NCI-H1092 treated with DMSO at 0.1 percent for 48 hours (cell line): ENCODE measurements around the gene DCAF15.
"Not testable (repeated sequence)": the region's sequence is repeated elsewhere in the genome, so short reads cannot be mapped to it uniquely, and the experiment has no call there.

Experiments used
- DNase-seq: peaks from one replicate; lab custom pipeline; 2025; lab: John Stamatoyannopoulos, UW

Gene DCAF15

DNA sequence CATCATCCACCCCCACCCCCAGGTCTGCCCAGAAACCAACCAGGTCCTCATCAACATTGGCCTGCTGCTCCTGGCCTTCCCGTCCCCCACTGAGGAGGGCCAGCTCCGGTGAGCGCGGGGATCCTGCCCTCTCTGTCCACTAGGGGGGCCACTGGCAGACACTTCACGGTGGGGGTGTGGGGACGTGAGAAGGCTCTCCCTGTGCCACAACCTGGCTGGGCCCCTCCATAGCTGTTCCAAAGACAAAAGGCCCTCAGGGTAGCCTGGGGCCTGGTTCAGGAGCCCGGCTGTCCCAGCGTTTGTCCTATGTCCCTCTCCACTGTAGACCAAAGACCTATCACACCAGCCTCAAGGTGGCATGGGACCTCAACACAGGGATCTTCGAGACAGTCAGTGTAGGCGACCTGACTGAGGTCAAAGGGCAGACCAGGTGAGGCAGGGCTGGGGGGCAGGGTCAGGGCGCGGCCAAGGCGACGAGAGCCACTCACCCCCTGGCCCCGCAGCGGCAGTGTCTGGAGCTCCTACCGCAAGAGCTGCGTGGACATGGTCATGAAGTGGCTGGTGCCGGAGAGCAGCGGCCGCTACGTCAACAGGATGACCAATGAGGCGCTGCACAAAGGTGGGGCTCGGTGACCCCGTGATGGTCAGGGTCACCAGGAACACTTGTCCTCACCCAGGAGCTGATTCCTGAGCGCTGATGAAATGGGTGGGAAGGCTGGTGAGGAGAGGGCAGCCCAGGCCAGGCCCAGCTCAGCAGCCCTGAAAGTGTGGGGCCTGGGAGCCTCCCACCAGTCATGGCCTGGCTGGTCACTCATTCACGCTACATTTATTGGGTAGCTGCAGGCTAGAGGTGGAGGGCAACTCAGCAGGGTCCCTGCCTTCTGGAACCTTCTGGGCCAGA lies 7.9 kb downstream of the DCAF15 start:
- no peak for DNase-seq

DNA sequence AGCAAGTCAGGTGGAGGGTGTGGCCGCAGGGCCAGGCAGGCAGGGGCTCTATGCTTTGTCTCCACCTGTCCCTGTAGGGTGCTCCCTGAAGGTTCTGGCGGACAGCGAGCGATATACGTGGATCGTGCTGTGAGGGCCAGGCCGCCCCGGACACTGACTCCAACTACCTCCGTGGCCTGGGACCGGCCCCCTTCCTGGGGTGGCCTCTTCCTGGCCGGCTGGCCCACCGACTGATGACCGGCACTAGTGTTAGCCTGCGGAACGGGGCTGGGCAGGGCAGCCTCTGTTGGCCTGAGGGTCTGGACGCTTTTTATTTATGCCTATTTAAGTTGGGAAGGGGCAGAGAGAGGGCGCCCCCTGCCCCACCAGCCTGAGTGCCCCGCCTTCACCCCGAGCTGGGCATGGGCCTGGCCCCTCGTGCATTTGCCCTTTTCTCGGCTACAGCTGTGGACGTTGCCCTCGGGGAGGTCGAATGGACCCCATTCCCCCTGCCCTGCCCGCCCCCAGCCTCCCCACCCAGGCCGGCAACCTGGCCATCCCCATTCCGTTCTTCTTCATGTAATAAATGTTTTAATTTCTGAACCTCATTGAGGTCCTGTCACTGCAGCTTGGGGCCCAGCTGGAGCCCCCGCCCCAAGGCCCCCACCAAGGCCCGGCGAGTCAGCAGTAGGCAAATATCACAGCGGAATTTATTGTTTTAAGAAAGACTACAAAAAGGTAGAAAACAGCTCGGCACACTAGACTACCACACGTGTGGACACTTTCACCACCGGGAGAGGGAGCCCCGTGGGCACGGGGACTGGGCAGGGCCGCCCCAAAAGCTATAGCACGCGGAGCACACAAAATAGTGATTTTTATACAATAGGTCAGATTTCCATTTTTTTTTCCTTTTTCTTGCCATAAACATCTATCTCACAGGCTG lies 8.8 kb downstream of the DCAF15 start:
- no peak for DNase-seq

DNA sequence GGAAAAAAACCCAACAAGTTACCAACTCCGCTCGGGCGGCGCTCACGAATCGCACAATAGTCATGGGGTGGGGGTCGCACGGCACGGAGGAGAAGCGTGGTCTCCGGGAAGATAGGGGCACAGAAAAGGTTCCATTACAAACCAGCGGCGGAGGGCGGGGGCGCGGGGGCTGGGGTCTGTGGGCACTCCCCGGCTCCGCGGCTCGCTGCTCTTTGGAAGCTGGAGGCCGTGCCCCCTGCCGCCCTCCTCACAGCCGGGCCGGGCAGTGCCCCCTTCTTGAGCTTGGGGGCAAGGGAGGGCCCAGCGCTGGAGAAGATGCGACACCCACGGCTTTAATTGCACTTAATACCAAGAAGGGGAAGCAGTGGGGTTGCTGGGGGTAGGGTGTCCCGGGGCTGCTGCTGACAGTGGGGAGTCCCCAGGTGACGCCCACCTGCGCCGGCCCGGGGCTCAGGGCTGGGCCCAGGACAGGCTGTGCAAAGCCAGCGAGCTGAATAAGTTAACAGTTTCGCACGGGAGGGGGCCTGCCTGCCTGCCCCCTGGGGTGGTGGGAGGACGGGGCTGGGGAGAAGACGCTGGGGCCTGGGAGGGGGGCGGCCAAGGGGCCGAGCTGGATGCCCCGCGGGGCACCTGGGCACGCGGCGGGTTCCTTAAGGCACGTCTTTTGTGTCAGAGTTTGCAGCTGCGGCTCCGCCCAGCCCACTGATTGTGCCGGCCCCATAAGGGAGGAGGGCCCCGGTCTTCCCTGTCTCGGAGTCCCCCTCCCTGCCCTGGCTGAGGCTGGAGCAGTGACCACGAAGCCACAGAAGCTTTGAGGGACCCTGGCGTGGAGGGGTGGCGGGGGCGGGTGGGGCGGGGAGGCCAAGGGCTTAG lies 9.8 kb downstream of the DCAF15 start:
- no peak for DNase-seq

DNA sequence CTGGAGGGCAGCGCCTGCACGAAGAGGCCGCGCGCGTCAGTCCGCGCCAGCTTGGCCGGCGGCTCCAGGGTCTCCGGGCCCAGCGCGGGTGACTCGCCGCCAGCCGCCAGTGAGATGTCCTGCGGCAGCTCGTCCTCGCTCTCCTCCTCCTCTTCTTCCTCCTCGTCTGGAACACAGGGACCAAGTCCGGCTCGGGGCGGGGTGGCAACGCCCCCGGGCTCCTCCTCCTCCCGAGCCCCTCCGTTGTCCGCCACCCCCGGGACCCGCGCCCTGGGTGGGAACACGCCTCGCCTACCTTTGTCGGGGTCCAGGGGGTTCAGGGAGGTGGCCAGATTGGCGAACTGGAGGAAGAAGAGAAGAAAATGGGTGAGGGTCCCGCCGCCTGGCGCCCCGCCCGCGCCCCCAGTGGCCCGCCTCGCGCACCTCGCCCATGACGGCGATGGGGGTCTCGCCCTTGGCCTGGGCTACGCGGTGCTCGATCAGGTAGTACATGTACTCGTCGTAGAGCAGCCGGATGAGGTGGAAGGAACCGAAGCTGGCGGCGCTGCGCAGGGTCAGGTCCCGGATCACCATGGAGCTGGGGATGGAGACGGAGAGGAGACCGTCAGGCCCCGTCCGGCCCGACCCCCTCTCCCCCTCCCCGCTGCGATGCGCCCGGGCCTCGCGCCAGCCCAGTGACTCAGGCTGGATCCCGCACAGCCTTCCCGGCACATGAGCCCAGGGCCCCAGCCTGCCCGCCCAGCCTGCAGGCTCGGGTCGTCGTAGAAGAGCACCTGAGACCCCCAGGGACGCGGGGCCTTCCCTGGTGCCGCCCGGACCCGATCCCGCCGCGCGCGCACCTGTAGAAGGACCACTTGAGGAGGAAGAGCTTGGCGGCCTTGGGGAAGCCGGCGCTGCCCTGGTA lies 10.6 kb downstream of the DCAF15 start:
- DNase-seq = no peak

DNA sequence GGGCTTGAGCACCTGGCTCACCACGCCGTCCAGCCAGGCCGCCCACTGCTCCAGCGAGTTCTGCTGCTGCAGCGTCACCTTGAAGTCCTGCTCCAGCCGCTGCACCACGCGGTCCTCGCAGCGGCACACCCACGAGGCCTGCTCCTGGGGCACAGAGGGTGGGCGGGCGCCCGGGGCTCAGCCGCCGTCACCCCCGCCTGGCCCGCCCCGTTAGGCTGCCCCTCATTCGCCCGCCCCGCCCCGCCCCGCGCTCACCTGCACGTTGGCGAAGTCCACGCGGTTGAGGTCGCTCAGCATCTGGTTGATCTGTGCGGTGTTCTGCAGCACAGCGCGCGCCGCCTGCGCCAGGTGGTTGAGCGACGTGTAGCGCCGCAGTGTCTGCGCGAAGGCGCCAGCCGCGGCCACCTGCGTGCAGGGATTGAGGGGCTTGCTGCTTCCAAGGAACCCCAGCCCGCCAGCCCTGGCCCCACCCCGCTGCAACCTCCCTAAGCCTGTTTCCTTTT lies 11.3 kb downstream of the DCAF15 start:
- no peak for DNase-seq

DNA sequence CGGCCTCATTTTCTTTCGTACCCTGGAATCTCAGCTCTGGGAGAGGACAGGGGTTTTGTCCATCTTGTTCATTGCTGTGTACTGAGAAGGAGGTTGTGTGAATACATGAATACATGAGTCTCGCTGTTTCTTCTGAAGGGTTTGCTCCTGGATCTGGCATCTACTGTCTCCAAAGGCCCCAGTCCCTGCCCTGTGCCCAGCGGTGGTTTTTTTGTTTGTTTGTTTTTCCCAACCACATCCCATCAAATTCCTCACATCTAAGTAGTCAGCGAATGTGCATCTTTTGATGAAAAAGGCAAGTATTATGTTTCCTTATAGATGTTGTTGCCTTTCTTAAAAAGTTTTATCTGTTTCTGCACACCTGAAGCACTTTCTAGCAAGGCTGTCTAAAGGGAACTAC lies 12.5 kb downstream of the DCAF15 start:
- no peak for DNase-seq

DNA sequence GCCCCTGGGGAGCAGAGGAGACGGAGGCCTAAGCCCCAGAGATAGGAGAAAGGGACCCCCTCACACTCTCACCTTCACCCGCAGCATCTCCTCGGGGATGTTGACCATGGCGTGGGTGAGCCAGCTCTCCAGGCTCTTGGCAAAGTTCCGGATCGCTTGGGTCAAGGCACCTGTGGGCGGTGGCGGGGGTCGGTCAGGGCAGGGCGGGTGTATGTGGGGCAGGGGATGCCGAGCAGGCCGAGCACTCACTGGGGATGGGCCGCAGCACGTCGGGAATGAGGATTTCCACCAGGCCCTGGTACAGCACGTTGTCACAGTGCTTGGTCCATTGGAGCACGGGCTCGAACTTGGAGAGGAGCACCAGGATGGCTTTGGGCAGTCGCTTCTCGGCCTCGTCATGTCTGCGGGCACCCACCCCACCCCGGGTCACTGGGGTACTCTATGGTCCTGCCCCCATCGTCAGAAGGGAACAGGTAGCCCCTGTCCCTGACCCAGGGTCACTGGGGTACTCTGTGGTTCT lies 13.1 kb downstream of the DCAF15 start:
- no peak for DNase-seq

DNA sequence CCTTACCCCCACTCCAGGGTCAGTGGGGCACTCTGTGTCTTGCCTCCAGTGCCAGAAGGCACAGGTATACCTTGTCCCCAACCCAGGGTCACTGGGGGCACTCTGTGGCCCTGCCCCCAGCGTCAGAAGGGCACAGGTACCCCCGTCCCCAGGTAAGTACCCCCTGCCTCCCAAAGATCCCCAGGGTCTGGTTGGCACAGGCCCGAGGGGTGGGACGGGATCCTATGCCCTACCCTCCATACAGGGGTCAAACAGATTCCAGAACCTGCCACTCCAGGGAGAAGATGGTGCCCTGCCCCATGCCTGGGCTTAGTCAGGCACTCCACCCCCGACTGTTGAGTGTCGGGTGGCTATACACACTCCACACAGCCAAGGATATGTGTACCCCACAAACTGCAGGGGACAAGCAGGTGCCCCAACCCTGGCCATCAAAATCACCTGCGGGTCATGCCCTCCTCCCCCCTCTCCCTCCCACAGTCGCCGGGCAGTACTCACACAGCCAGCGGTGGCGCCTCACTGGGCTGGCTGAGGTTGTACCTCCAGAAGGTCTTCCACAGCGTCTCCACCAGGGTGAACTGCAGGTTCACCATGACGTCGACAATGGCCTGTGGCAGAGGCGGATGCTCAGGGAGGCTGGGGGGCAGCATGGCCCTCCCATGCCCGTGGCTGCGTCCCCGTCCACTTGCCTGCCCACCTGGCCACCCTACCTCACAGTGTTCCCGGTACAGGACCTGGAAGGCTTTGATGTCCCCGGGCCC lies 13.8 kb downstream of the DCAF15 start:
- no peak for DNase-seq

DNA sequence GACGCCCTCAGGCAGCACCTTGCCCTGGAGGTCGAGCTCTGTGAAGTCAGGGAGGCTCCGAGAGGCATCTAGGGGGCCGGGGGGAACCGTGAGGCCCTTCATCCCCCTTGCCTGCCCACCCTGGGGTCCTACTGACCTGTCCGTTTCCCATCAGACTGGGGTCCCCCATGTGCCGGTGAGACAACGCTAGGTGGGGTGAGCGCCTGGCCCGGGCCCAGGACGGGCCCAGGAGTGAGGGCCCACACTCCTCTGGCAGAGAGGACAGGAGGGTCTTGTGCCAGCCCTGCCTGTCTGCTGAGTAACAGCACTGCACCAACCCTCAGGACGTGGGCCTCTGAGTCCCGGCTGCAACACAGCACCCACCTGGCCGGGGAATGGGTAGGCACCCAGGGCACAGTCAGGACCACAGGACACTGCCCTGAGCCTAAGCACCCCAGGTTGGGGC lies 14.4 kb downstream of the DCAF15 start:
- no peak for DNase-seq

DNA sequence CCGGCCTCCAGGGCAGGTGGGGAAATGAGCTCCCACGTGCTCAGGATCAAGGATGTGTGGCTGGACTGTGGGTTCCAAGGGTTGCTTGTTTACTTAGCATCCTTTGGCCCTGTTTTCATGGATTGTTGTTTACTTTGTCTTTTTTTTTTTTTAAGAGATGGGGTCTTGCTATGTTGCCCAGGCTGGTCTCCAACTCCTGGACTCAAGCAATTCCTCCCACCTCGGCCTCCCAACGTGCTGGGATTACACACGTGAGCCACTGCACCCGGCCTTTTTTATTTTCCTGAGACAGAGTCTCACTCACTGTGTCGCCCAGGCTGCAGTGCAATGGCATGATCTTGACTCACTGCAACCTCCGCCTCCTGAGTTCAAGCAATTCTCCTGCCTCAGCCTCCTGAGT lies 14.9 kb downstream of the DCAF15 start:
- not testable (repeated sequence) for DNase-seq

DNA sequence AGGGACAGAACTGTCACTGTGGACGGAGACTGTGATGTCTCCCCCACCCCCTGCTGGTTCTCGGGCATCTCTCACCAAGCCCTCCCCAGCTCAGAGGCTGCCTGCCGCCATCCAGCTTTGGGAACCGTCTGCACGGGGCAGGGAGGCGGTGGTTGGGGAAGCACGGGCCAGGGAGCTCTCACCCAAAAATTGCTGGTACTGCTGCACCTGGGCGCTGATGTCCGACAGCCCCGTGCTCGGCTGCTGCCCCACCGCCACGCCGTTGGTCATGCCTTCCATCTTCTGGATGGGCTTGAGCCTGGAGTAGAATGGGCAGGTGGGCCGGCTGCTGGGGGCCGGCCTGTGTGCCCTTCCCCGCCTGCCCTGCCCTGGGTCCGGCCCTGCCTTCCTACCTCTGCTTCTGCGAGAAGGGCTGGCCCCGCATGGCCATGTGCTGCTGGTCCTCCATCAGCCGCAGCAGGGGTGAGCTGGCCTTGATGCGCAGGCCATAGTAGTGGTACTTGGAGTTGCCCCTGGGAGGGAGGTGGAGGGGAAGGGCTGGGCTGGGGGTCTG lies 16.1 kb downstream of the DCAF15 start:
- no peak for DNase-seq

DNA sequence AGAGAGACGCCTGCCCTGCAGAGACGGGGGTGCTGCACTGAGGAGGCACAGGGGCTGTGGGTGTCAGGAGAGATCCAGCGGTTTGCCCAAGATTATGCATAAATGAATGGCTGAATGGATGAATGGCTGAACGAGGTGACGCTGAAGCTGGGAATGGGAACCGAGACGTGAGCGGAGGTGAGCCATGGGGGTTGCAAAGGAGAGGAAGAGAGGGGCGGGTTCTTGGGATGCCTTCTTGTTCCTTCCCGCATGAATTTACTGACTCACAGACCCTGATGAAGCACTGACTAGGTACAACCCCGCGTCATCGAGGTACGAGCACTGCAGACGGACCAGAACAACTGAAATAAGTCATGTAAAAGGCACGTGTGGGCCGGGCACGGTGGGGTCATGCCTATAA lies 16.7 kb downstream of the DCAF15 start:
- no peak for DNase-seq

DNA sequence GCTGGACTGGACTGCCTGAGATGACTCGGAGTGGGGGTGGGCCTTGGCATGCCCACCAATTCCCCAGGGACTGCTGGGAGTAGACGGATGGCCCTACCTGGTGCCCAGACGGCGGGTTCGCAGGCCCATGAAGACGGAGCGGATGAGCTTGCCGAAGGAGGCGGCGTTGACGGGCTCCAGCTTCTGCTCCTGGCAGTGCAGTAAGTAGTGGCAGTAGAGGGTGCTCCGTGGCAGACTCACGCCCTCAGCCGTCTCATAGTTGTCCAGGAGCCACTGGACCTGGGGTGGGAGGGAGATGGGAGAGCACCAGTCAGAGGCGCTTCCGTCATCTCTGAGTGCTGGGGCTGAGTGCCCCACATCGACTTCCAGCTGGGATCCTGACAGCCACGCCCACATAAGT lies 17.6 kb downstream of the DCAF15 start:
- DNase-seq = no peak

DNA sequence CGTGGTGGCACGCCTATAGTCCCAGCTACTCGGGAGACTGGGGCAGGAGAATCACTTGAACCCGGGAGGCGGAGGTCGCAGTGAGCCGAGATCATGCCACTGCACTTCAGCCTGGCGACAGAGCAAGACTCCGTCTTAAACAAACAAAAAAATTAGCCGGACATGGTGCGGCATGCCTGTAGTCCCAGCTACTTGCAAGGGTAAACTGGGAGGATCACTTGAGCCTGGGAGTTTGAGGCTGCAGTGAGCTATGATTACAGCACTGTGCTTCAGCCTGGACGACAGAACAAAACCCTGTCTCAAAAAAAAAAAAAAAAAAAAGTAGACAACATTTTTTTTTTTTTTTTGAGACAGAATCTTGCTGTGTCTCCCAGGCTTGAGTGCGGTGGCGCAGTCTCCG lies 19.6 kb downstream of the DCAF15 start:
- DNase-seq = not testable (repeated sequence)

DNA sequence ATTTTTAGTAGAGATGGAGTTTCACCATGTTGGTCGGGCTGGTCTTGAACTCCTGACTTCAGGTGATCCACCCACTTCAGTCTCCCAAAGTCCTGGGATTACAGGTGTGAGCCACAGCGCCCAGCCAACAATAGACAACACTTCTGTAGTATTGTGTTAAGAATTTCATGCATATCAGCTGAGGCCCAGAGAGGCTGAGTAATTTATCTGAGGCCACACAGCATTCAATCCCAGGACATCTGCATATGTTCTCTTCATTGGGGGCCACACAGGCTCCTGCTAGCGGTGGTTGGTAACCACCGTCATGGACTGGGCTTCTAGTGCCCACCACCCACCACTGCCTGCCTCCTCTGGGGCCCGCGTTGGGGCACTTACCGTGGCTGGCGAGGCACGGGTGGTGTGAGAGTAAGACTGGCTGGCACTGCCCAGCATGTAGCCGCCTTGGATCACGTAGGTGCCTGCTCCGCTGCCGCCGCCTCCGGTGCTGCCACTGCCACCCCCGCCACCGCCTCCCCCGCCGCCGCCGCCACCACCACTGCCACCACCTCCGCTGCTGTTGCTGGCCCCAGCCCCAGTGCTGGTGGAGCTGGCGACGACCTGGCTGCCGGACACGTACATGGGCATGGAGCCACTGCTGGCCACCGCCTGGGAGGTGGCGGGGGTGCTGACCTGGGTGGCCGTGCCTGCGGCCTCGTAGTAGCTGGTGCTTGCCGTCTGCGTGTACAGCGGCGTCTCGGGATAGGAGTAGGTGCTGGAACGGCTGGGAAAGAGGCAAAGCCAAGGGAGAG lies 20.3 kb downstream of the DCAF15 start:
- DNase-seq = no peak

DNA sequence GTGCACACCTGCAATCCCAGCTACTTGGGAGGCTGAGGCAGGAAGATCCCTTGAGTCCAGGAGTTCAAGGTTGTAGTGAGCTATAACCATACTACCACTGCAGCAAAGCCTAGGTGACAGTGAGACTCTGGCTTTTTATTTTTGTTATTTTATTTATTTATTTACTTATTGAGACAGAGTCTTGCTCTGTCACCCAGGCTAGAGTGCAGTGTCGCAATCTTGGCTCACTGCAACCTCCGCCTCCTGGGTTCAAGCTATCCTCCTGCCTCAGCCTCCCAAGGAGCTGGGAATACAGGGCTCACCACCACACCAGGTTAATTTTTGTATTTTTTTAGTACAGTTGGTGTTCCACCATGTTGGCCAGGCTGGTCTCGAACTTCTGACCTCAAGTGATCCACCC lies 21.2 kb downstream of the DCAF15 start:
- not testable (repeated sequence) for DNase-seq

DNA sequence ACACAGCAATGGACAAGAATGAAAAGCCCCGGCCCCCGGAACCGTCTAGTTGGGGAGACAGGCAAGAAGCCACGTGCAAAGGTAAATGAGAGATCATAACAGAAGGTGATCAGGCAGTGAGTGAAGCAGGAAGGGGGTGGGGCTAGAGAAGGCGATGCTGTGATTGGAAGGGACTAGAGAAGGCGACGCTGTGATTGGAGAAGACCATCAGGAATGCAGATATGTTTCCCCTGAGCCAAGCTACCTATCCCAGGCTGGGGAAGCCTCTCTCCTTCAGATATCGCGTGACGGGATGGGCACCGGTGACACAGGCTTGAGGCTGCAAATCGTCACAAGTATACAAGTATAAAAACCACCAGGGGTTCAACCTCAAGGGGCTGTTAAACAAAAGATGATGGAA lies 21.8 kb downstream of the DCAF15 start:
- DNase-seq = no peak

DNA sequence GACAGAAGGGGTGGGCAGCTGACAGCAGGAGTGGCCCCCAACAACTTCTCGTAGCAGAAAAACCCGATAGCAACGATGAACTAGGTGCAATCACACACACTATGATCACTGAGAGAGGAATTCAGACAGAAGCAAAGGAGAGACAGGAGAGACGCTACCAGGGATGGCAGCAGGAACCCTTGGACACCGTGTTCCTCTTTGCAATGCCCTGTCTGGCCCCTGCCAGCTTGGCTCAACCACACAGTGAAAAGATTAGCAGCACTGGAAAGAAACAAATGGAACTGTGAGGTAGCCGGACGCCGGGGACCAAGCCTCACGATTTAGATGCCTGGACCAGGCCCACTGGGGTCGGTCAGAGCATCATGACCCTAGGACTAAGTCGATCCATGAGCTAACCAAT lies 23.6 kb downstream of the DCAF15 start:
- no peak for DNase-seq

DNA sequence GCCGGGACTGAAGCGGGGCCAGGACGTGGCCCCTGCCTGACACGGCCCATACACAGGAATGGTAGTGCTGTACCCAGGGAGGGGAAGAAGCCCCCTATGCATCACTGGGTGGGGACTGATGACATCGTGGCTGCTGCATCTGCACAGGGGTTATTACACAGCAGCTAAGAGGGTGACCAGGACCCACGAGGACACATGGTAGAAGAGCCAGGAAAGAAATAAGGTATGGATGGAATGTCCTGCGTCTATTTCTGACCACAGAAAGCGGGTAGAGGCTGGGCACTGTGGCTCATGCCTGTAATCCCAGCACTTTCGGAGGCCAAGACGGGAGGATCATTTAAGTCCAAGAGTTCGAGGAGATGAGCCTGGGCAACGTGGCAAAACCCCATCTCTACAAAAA lies 24.1 kb downstream of the DCAF15 start:
- no peak for DNase-seq
